ENCODE measurements around the gene CCDC124.
"Not testable (repeated sequence)": the region's sequence is repeated elsewhere in the genome, so short reads cannot be mapped to it uniquely, and the experiment has no call there.

CCDC124 gene

DNA sequence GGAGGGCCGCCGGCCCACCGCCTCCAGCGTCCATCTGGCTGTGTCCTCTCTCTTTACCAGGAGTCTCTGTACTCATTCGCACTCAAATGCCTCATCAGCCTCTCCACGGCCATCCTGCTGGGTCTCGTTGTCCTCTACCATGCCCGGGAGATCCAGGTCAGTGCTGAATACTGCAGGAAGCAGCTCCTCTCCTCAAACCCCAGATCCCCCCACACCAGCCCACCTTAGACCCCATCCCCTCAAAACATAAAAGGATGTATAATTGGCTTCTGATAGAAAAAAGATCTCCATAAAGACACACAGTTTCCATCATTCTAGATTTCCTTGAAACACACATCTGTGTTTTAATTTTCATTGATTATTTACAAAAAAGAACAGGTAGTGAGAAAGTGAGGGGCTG is 42.2 kb downstream of the CCDC124 start:
- DNase-seq (ENCODE audit: low read depth in 2 of 2) = no peak
- no peak overlapping the region for H3K4me3 ChIP-seq (replicated peaks in 1 of 2; ENCODE audit: low read depth in 2 of 2, low read length in 2 of 2)
- TF ChIP-seq, protein P1, sequence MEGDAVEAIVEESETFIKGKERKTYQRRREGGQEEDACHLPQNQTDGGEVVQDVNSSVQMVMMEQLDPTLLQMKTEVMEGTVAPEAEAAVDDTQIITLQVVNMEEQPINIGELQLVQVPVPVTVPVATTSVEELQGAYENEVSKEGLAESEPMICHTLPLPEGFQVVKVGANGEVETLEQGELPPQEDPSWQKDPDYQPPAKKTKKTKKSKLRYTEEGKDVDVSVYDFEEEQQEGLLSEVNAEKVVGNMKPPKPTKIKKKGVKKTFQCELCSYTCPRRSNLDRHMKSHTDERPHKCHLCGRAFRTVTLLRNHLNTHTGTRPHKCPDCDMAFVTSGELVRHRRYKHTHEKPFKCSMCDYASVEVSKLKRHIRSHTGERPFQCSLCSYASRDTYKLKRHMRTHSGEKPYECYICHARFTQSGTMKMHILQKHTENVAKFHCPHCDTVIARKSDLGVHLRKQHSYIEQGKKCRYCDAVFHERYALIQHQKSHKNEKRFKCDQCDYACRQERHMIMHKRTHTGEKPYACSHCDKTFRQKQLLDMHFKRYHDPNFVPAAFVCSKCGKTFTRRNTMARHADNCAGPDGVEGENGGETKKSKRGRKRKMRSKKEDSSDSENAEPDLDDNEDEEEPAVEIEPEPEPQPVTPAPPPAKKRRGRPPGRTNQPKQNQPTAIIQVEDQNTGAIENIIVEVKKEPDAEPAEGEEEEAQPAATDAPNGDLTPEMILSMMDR (IDR thresholded peaks at IDR 0.05; ENCODE audit: low read depth, low read length) = no peak

DNA sequence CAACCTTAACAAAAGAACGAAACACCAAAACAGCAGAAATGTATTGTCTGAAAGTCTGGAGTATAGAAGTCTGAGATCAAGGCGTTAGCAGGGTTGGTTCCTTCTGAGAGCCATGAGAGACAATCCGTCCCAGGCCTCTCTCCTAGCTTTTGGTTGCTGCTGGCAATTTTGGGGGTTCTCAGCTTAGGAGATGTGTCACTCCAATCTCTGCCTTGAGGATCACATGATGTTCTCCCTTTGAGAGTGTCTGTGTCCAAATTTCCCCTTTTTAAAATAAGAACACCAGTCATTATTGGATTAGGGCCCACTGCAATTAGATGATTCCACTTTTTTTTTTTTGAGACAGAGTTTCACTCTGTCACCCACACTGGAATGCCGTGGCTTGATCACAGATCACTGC is 44.2 kb downstream of the CCDC124 start:
- H3K4me3 ChIP-seq (replicated peaks in 1 of 2; ENCODE audit: low read depth in 2 of 2, low read length in 2 of 2) = no peak overlapping the region
- TF ChIP-seq, protein P1 (IDR thresholded peaks at IDR 0.05; ENCODE audit: low read depth, low read length) = no peak

DNA sequence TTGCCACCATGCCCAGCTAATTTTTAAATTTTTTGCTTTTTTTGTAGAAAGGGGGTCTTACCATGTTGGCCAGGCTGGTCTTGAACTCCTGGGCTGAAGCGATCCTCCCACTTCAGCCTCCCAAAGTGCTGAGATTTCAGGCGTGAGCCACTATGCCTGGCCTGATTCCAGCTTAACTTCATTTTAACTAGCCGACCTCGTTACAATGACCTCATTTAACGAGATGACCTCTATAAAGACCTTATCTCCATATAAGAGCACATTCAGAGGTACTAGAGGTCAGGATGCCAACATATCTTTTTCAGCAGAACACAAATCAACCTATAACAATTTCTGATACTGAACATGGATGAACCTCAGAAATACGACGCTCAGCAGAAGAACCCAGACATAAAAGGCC is 44.7 kb downstream of the CCDC124 start:
- TF ChIP-seq, protein P1 (IDR thresholded peaks at IDR 0.05; ENCODE audit: low read depth, low read length) = no peak
- DNase-seq (ENCODE audit: low read depth in 2 of 2) = no peak
- no peak overlapping the region for H3K4me3 ChIP-seq (replicated peaks in 1 of 2; ENCODE audit: low read depth in 2 of 2, low read length in 2 of 2)

More for the DNA sequence above, 44.2 kb downstream of the CCDC124 start:
- DNase-seq (ENCODE audit: low read depth in 2 of 2) = no peak

DNA sequence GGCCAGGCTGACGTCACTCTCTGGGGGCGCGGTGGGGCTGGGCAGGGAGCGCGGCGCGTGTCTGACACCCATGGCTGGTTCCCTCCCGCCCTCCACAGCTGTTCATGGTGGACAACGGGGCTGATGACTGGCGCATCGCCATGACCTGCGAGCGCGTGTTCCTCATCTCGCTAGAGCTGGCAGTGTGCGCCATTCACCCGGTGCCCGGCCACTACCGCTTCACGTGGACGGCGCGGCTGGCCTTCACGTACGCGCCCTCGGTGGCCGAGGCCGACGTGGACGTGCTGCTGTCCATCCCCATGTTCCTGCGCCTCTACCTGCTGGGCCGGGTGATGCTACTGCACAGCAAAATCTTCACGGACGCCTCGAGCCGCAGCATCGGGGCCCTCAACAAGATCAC is 48.8 kb downstream of the CCDC124 start:
- TF ChIP-seq, protein P1 (IDR thresholded peaks at IDR 0.05; ENCODE audit: low read depth, low read length) = no peak
- H3K4me3 ChIP-seq (replicated peaks in 1 of 2; ENCODE audit: low read depth in 2 of 2, low read length in 2 of 2) = no peak overlapping the region
- DNase-seq (ENCODE audit: low read depth in 2 of 2) = no peak

DNA sequence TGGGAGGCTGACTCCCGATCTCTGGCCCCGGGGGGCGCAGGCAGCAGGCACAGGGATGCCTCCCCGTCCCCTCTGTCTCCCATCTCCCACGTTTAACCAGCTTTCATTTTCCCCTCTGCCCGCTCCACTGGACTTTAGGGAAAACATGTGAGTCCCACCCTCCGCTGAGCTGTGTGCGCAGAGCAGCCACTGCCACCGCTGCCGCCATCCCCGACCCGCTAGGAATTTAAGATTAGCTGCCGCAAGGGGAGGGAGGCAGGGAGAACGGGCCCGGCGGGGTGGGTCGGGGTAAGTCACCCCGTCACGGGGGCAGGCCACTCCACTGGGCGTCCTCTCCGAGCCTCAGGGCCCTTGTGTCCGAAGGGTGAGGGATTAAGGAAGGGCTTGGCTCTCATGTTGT is 49.6 kb downstream of the CCDC124 start:
- TF ChIP-seq, protein P1 (IDR thresholded peaks at IDR 0.05; ENCODE audit: low read depth, low read length) = no peak
- DNase-seq (ENCODE audit: low read depth in 2 of 2) = no peak
- no peak overlapping the region for H3K4me3 ChIP-seq (replicated peaks in 1 of 2; ENCODE audit: low read depth in 2 of 2, low read length in 2 of 2)

DNA sequence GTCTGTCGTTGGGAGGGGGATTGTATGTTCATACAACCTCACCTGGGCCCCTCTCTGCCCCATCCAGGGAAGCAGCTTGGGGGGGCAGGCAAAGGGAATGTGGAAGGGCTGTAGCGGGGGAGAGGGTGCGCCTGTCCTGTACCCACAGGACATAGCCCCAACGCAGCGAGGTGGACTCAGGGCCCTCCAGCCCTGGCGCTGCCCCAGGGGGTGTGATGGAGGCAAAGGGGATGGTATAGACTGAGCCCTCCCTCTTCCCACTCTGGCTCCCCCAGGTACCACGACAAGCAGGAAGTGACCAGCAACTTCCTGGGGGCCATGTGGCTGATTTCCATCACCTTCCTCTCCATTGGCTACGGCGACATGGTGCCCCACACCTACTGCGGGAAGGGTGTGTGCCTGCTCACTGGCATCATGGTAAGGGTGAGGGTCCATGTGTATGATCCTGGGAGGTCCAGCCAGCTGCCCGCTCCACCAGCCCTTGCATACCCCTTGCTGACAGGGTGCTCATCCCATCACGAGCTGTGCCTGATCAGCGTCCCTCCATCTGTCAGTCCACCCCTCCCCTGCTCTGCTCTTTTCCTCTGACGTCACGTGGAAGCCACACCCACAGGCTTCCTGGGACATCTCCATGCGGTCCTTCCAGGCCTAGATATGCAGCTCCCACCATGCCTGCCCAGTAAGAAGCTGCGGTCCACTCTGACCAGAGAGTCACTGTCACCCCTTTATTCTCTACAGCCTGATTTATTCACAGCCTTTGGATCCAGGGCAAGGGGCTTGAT is 52.4 kb downstream of the CCDC124 start:
- TF ChIP-seq, protein P1 (IDR thresholded peaks at IDR 0.05; ENCODE audit: low read depth, low read length) = no peak
- no peak overlapping the region for H3K4me3 ChIP-seq (replicated peaks in 1 of 2; ENCODE audit: low read depth in 2 of 2, low read length in 2 of 2)
- peak in 1 of 2 donors; percentile 10 for DNase-seq (ENCODE audit: low read depth in 2 of 2)

DNA sequence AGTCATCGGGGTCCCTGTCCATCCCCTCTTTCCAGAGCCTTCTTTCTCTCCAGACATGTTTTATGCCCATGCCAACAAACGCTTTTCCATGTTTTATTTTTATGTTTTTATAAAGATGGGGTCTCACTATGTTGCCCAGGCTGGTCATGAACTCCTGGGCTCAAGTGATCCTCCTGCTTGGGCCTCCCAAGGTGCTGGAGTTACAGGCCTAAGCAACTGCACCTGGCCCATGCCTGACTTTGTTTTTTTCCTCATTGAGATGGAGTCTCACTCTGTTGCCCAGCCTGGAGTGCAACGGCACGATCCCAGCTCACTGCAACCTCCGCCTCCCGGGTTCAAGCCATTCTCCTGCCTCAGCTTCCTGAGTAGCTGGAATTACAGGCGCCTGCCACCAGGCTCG is 53.8 kb downstream of the CCDC124 start:
- not testable (repeated sequence) for H3K4me3 ChIP-seq (replicated peaks in 1 of 2; ENCODE audit: low read depth in 2 of 2, low read length in 2 of 2); DNase-seq (ENCODE audit: low read depth in 2 of 2)
